SW480 (cell line): ENCODE results near the gene CACNG7.
A peak's percentile ranks its signal among the peaks of the same experiment; 100 is the strongest.

Experiments
- DNase-seq: peaks from one replicate; pipeline ENCODE4 v3.0.0-alpha.2; 2016; ENCODE audit warnings: low spot score

CACNG7 gene

DNA sequence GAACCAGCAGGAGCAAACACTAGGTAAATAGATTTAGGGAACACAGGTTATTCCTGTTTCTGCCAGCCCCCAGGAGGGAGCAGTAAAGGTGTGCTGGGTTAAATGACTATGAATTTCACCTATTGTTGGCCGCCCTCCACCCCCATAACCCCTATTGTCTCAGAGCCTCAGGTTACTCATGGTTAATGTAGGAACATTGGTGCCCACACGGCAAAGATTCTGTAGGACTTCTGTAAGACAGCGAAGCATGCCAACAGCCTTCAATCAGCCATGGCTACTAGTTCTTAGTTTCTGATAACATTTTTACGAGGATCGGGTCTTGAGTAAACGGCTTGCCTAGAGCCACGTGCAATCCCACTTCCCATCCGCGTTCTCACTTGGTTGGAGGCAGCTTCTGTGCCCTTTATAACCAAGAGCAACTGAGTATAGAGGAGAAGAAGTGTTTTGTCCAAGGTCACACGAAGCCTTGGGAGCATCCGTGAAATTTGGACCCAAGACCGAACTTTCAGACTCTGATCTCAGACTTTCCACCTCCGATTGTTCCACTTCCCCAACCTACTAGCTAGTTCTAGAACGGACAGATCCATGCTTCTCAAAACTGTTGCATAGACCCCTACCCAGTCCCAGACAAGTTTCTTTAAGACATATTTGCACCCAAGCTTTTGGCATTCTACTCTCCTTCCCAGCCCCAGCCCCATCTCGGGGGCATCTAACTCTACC, 48.5 kb downstream of the CACNG7 start:
- DNase-seq, result no peak

DNA sequence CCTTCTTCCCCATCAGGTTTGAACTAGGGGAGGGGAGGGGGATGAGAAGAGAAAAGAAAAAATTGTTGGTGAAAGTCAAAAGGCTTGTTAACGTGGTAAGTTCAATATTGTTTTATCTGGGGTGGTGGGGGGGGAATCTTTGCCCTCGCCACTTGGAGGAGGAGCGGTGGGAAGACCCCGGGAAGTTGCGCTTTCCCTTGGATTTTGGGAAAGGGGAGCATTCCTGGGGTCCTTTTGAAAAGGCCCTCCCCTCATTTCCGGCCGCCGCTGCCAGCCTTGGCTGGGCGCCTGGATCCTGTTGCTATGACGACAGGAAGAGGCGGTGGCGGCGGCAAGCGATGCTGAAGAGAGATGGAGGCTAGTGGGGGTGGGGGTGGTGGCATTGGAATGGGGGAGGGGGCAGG, 49.1 kb downstream of the CACNG7 start:
- no peak for DNase-seq

DNA sequence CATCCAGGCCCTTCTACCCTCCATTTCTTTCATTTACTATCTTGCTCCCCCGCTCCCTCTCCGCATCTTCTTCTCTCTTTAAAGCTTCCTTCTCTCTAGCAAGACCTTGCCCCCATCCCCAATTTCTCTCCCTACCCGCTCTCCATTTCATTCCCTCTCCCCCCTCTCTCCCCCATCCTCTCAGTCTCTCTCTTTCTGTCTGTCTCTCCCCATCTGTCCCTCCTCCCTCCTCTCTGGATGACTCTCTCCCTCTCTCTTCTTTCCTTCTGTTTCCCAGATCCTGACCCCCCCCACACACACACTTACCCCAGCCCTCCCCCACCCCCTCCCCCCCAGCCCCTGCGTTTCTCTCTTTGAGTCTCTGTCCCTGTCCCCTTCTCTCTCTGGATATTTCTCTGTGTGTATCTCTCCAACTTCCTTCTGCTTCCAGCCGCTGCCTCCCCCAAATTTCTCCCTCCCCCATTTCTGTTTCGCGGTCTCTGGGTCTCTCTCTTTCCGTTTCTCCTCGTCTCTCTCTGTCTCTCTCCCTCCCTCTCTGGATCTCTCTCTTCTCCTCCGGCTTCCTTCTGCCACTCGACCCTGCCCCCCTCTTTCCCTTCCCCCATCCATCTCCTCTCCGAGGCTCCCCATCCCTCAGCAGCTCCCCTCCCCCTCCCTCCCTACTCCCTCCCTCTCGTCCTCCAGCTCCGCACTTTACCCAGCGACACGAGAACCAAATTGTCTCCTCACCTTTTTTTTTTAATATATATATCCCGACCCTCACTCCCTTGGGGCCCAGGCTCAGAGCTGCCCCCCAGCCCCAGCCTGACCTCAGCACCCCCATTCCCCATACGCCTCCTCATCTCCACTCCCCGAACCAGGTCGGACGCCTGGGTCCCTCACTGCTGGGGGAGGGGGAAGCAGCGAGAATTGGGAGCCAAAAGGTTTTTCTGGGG, 50.0 kb downstream of the CACNG7 start:
- DNase-seq, result no peak

DNA sequence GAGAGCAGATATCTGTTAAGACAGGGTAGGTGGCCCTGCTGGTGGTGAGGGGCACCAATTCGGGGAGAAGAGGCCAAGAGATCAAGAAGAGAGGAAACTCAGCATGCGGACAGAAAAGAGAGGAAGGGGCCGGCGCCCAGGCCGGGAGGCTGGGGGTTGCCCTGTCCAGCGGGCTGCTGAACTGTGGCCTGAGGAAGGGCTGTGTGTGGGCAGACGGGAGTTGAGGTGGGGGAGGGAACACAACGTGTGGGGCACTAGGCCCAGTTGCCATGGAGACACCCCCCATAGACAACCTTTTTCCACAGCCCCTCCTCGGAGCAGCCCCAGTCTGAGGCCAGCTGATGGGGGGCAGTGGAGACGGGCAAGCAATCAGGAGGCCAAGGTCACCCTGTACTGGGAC, 51.1 kb downstream of the CACNG7 start:
- DNase-seq, result no peak

DNA sequence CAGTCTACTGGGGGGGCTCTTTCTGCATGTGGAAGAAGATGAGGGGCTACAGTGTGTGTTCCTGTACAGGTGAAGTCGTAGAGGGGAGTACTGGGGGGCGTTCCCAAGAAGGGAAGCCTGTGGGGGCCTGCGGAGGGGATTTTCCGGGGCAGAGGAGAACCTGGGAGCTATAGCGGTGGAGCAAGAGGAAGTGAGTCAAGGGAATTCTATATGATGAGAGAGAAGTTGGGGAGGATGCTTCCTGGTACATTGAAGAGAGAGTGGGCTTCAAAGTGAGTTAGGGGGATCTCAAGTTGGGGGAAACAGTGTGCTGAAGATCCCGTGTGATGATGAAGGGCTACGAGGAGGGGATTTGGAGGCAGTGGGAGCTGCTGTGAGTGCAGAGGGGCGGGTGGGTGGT, 51.8 kb downstream of the CACNG7 start:
- no peak for DNase-seq

DNA sequence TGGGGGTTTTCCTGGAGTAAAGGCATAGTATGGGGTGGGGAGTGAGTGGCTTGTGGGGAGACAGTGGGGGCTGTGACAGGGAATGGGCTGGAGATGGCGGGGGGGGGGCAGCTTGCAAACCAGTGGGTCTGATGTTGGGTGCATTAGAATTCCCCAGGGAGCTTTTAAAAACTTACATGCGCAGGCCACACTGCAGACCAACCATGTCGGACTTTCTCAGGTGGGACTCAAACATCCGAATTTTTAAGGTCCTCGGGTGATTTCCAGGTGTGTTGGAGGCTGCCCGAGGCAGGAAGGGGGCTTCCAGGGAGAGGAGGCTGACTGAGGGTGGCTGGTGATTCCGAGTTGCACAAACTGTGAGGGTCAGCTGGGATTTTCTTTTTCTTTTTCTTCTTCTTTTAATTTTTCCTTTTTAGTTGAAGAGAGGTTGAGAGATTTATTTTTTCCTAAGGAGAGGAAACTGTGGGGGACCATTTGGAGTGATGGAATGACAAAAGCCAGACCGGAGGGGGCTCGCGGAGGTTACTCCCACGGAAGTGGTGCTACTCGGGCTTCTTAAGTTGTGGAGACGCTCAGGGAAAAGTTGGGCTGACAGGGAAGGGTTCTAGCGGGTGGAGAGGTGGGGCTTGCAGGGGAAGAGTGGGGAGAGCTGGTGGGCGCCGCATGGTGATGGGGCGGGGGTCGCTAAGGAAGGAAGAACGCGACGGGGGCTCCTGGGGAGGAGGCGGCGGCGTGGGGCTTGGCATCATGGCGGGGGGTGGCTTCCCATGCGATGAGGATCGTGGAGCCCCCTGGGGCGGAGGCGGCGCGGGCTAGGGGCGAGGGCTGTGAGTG, 52.7 kb downstream of the CACNG7 start:
- no peak for DNase-seq

DNA sequence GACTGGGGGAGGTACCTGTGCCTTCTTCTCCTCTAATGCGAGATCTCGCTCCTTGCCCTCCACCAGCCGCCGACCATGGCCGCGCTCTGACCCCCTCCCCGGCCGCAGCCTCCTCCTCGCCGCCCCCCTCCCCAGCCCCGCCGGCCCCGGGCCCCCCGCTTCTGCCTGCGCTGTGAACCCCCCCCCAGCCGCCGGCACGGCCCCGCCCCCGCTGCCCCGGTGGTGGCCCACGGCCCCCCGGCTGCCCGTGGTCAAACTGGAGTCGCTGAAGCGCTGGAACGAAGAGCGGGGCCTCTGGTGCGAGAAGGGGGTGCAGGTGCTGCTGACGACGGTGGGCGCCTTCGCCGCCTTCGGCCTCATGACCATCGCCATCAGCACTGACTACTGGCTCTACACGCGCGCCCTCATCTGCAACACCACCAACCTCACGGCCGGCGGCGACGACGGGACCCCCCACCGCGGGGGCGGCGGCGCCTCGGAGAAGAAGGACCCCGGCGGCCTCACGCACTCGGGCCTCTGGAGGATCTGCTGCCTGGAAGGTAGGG, 53.9 kb downstream of the CACNG7 start, which contains the start of gene CACNG8:
Gene CACNG8 (plus strand): TSS at position 51 of the 545 bp plus-strand sequence.
- DNase-seq, result no peak

DNA sequence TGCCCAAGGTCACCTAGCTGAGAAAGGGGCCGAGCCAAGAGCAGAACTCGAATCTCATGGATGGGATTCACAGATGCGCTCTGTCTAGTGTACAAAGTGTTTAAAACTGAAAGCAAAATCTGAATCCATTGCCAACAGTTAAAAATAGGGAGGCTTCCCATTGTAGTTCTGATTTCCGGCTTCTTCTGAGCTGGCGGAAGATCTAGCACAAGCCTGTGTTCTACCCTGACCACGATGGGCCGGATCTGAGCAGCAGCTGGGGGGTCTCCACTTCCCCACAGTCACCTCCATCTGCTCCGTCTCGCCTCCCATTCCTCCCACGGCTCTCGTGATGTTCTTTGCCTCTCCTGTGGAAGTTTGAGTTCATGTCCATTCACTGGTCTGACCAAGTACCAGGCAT, 56.0 kb downstream of the CACNG7 start:
- DNase-seq, result no peak

DNA sequence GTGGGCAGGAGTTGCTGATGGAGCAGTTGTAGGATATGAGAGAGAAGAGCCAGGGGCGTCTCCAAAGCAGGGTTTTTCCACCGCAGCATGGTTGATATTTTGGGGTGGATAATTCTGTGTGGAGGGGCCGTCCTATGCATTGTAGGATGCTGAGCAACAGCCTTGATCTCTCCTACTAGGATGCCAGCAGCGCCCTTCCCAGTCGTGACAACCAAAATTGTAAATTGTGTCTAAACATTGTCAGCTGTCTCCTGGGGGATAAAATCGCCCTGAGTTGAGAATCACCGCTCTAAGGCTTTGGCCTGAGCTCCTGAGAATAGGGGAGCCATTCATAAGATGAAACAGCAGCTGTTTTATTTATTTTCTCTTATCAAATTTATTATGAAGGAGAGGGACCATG, 57.9 kb downstream of the CACNG7 start:
- no peak for DNase-seq

DNA sequence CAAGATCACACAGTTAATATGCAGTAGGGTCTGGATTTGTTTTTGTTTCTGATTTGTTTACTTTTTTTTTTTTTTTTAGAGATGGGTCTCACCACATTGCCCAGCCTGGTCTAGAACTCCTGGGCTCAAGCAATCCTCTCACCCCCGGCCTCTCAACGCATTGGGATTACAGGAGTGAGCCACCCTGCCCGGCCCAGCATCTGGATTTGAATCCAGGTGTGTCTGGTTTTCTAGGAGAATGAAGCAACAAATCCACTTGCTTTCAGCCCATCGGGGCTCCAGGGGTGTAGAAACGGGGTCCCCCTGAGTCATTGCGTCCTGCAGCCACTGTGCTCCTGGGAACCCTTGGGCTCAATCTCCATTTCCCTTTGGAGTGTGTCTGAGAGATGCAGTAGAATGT, 60.3 kb downstream of the CACNG7 start:
- DNase-seq, result no peak

DNA sequence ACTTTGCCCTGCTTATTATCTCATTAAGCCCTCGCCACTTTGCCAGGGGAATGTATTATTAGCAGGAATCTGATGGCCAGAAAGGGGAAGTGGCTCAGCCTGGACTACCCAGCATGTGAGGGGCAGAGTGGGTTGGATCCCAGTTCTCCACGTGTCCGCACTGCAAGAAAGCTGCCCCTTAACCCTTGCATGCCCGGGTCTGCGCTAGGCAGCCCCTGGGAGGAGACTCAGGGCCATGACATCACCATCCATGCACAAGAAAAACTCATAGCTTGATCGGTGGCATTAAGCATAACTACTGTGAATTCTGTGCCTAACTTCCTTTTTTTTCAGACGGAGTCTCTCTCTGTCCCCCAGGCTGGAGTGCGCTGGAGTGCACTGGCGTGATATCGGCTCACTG, 62.6 kb downstream of the CACNG7 start:
- no peak for DNase-seq

DNA sequence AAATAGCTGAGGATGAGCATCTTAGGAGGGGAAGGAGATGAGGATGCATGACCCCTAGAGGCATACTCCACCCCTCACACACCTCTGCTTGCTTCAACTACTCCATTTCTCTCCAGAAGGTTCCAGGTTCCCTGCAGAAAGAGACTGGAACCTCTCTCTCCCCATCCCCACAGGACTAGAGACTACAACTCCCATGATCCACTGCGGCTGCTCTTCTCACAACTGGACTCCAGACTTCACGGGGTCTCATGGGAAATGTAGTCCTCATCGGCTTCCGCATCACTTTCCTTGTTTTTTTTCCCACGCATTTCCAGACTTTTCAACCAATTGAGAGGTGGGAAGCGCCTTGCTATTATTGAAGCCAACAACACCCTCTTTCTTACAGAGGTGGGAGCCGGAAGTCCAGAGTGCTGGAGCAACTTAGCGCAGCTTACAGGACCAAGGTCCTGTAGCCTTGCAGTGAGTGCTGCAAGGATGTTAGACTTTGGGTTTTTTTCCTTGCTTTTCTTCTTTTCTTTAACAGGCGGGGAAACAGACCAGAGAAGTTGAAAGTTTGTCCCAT, 68.4 kb downstream of the CACNG7 start:
- DNase-seq, result peak; percentile 80

DNA sequence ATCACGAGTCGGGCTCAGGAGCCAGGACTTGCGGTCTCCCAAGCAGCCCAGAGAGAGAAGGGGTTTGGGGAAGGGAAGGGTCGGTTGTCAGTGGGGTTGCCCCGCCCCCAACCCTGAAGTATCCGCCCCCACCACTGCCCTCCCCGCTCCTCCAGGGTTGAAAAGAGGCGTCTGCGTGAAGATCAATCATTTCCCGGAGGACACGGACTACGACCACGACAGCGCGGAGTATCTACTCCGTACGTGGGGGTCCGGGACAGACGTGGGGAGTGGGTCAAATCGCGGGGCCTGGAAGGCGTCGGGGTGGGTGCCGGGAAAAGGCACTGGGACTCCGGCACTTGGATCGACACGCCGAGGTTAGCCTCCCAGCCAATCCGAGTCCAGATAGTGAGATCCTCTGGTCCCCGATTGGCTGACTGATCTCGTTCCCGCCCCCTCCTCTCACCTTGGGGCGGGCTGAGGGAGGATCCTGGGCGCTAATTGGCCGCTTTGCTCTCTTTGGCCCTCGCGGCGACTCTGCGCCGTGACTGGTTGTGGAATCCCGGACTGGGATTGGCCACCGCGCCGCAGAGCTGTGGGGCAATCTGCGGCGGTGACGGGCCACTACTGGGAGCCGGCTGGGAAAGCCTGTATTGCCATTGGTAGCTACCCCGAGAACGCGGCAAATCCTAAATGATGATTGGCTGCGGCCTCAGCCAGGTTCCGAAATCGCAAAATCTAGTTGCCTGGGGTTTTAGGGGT, 69.1 kb downstream of the CACNG7 start:
- no peak for DNase-seq

DNA sequence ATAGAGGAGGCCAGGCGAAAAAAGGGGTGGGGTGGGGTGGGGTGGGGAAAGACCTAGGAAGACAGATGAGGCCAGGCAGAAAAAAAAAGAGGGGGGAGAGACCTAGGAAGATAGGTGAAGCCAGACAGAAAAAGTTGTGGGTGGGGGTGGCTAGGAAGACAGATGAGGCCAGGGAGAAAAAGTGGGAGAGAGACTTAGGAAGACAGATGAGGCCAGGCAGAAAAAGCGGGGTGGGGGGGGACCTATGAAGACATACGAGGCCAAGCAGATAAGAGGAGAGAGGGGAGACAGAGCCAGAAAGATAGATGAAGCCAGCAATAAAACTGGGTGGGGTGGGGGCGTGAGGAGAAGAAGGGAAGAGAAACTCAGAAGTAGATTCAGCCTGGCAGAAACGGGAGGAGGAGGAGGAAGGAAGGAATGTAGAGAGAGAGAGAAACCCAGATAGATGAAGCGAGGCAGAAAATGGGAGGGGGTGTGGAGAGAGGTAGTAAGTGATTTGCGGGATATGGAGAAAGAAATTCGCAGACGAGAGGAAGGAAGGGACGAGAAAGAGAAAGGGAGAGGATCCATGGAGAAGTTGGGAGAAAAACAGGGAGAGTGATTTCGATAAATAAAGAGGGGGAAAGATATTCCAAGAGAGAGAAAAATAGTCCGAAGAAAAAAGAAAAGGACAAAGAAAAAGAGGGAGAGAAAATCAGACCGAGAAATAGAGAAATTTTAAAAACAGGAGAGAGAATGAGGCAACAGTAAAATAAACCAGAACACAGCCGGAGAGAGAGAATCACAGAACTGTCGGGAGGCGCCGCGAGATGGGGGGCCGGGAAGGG, 70.1 kb downstream of the CACNG7 start:
- no peak for DNase-seq

DNA sequence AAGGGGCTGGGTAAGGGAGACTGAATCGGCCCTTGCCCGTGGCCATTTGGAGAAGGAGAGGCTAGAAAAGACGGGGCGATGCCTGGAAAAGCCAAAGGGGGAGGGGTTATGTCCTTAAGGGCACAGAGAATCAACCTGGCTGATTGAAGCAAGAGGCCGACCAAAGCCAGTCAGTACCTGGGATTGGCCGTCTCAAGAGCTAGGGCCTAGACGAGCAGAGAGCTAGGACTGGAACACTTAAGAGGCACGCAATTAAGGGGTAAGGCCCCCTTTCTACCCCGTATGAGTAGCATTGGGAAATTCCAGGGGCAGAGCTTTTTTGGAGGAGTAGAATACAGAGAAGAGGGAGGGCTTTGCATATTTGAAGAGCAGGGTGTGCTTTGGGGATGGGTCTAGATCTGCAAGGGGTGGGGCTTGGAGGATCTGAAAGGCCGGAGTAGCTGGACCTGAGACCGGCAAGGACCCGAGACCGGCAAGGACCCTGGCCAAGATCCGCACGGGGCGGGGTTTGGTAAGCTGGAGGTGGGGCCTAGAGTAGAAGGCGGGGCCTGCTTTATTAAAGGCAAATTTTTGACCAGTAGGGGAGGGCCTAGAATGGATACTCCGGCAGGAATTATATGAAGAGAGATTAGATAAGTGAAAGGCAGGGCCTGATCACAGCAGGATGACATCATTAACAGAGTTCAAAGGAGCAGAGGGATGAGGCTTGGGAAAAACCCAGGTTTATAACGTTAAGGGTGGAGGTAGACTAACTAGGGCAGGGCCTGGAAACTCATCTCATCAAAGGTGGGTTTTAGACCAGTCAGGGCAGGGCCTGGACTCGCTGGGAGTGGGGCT, 71.7 kb downstream of the CACNG7 start:
- DNase-seq, result peak; percentile 92

DNA sequence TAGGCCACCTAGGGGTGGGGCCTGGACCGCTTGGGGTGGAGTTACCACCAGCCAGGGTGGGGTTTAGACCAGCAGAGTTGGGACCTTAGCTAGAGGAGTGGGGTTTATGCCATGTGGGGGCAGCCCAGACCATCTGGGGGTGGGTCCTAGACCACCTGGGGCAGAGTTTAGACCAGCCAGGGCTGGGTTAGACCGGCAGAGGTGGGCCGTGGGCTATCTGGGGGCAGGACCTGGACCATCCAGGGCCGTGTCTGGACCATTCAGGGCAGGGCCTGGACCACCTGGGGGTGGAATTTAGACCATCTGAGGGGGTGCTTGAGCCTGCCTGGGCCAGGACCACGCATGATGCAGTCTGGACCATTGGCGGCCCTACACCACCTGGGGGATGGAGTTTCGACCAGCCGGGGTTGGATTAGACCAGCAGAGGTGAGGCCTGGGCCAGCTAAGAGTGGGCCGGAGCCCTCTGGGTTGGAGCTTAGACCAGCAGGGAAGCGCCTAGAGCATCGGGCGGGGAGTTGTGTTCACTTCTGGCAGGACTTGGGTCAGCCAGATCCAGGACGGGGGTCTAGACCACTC, 72.4 kb downstream of the CACNG7 start:
- no peak for DNase-seq

DNA sequence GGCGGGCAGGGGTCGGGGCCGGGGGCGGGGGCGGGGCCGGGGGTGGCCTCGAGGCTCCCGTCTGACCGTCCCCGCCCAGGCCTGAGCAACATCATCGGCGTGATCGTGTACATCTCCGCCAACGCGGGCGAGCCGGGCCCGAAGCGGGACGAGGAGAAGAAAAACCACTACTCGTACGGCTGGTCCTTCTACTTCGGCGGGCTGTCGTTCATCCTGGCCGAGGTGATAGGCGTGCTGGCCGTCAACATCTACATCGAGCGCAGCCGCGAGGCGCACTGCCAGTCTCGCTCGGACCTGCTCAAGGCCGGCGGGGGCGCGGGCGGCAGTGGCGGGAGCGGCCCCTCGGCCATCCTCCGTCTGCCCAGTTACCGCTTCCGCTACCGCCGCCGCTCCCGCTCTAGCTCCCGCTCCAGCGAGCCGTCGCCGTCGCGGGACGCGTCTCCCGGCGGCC, 72.9 kb downstream of the CACNG7 start:
- no peak for DNase-seq

DNA sequence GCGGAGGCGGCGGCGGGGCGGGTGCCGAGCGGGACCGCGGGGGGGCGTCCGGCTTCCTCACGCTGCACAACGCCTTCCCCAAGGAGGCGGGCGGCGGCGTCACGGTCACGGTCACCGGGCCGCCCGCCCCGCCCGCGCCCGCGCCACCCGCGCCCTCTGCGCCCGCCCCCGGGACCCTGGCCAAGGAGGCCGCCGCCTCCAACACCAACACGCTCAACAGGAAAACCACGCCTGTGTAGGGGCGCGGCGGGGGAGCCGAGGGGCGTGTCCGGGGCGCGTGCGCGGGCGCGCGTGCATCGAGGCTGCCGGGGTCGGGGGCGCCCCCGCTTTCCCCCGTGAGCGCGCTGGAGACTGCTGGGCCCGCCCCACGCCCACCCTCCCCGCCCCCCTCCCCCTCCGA, 73.5 kb downstream of the CACNG7 start:
- no peak for DNase-seq
